WI38 (cell line): ENCODE results near the gene PROC.

ENCODE experiments used
- H3K4me3 ChIP-seq: 2 replicates; pipeline ENCODE4 v1.5.1; 2011; ENCODE audit warnings: low read depth, mild to moderate bottlenecking, control low read depth, low read length
- CTCF ChIP-seq: IDR thresholded peaks from 2 replicates; pipeline ENCODE4 v1.5.1; 2012; ENCODE audit warnings: low read depth, mild to moderate bottlenecking, control low read depth, low read length

PROC gene

GRCh38 chr2:127418300-127419111 is at the start of gene PROC:
PROC (plus strand) TSS chr2:127418427; CDS start chr2:127419943, 1,516 bp downstream.
- TF ChIP-seq CTCF: no peak
- no peak within 1 kb of the TSS for H3K4me3 ChIP-seq

- no peak for TF ChIP-seq CTCF
- H3K4me3 ChIP-seq: no peak overlapping the region
Observed at GRCh38 chr2:127370010-127370409, 48.2 kb upstream of the PROC start.

DNA sequence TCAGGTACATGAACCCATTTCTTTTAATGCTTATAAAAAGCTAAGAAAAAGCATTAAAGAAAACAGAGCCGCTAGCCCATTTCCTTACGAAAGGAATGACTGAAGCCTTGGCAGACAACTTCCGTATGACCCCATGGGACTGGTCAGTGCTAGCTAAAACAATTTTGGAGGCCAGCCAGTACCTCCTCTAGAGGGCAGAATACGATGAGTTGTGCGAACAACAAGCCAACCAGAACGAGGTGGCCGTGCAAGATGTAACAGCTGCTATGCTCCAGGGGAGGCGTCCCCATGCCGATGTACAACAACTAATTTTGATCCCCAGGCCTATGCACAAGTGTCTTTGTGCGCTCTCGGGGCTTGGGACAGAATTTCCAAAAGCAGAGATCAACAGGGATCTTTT is 47.2 kb upstream of the PROC start:
- no peak for TF ChIP-seq CTCF
- H3K4me3 ChIP-seq: no peak overlapping the region

- H3K4me3 ChIP-seq: no peak overlapping the region
- no peak for TF ChIP-seq CTCF
Observed at GRCh38 chr2:127373362-127374083, 44.7 kb upstream of the PROC start.

GRCh38 chr2:127376257-127376656 is 42.0 kb upstream of the PROC start:
- TF ChIP-seq CTCF: no peak

DNA sequence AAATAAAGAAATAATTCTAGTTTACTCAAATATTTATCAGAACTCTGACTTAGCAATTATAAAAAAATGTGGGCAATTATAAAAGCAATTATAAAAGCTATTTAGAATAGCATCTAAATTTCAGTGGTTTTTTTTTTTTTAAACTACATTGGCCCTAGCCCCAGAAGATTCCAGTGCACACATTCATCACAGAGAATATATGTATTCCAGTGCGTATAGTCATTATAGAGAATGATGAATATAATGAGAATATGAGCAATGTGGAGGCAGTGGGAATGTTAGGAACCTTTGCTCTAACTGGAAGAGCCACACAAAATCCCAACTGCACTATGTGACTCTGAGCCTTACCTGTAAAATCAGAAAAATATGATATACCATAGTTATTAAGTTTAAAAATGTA is 41.0 kb upstream of the PROC start:
- H3K4me3 ChIP-seq: no peak overlapping the region
- no peak for TF ChIP-seq CTCF

More at GRCh38 chr2:127376257-127376656, 42.0 kb upstream of the PROC start:
- no peak overlapping the region for H3K4me3 ChIP-seq

DNA sequence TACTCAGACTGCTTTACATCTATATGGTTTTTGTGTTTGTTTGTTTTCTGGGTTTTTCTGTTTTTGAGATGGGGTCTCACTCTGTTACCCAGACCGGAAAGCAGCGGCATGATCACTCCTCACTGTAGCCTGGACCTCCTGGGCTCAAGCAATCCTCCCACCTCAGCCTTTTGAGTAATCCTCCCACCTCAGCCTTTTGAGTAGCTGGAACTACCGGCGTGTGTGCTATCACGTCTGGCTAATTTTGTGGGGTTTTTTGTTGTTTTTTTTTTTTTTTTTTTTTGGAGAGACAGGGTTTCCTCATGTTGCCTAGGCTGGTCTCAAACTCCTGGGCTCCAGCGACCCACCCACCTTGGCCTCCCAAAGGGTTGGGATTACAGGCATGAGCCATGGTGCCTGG is 39.5 kb upstream of the PROC start:
- TF ChIP-seq CTCF: no peak
- H3K4me3 ChIP-seq: no peak overlapping the region
